ENCODE results near the gene UBE2R2.
"Not testable (repeated sequence)": the region's sequence is repeated elsewhere in the genome, so short reads cannot be mapped to it uniquely, and the experiment has no call there.

UBE2R2 gene

DNA sequence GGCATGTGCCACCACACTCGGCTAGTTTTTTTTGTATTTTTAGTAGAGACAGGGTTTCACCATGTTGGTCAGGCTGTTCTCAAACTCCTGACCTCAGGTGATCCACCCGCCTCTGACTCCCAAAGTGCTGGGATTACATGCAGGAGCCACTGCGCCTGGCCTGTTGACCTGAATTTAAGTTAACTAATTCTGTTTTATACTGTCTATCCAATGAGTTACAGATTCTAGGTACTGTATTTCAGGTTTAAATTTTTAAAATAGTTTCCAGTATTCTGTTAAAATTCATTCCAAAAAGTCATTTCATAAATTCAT is 30.9 kb downstream of the UBE2R2 start:
- H3K27me3 Mint-ChIP-seq; H3K27ac Mint-ChIP-seq; H3K36me3 Mint-ChIP-seq (ENCODE audit: low read depth); H3K4me3 Mint-ChIP-seq; H3K9me3 Mint-ChIP-seq: not testable (repeated sequence)
- H3K4me1 Mint-ChIP-seq (ENCODE audit: low read depth), result peaks cover 34% of the 10 kb centered on the region

GRCh38 chr9:33850267-33850629 is 33.3 kb downstream of the UBE2R2 start:
- no peak overlapping the region for H3K4me3 Mint-ChIP-seq
- peaks cover 14% of the 10 kb centered on the region for H3K36me3 Mint-ChIP-seq (ENCODE audit: low read depth)
- H3K27me3 Mint-ChIP-seq, result no peaks in the 10 kb centered on the region
- no peak overlapping the region for H3K27ac Mint-ChIP-seq
- no peaks in the 10 kb centered on the region for H3K9me3 Mint-ChIP-seq
- H3K4me1 Mint-ChIP-seq (ENCODE audit: low read depth), result peaks cover 43% of the 10 kb centered on the region

DNA sequence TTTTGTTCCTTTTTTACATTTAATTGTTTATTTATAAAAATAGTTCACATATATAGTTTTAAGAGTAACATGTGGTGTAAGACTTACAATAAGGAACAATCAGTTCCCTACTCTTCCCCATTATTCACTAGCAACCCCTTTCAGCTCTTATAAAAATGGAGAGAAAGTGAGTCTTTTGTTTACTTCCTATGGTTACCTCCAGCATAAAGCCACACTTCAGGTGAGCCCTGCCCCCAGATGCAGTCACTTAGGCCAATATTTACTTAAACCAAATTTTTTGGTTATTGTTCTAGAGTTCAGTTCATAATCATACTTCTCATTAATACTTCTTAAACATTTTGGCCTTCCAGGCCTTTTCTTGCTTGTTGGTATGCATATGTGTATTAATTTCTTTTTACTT is 33.7 kb downstream of the UBE2R2 start:
- no peak overlapping the region for H3K27ac Mint-ChIP-seq
- H3K9me3 Mint-ChIP-seq, result no peaks in the 10 kb centered on the region
- H3K27me3 Mint-ChIP-seq, result no peaks in the 10 kb centered on the region
- no peak overlapping the region for H3K4me3 Mint-ChIP-seq
- peaks cover 43% of the 10 kb centered on the region for H3K4me1 Mint-ChIP-seq (ENCODE audit: low read depth)
- H3K36me3 Mint-ChIP-seq (ENCODE audit: low read depth), result peaks cover 14% of the 10 kb centered on the region

- Mint-ChIP-seq H3K9me3 (no peaks in the 10 kb centered on the region), H3K27me3 (no peaks in the 10 kb centered on the region), H3K36me3 (ENCODE audit: low read depth) (peaks cover 12% of the 10 kb centered on the region), H3K4me3 (no peak overlapping the region), H3K27ac (no peak overlapping the region), H3K4me1 (ENCODE audit: low read depth) (peaks cover 46% of the 10 kb centered on the region)
Observed at GRCh38 chr9:33851301-33851700, 34.3 kb downstream of the UBE2R2 start.

DNA sequence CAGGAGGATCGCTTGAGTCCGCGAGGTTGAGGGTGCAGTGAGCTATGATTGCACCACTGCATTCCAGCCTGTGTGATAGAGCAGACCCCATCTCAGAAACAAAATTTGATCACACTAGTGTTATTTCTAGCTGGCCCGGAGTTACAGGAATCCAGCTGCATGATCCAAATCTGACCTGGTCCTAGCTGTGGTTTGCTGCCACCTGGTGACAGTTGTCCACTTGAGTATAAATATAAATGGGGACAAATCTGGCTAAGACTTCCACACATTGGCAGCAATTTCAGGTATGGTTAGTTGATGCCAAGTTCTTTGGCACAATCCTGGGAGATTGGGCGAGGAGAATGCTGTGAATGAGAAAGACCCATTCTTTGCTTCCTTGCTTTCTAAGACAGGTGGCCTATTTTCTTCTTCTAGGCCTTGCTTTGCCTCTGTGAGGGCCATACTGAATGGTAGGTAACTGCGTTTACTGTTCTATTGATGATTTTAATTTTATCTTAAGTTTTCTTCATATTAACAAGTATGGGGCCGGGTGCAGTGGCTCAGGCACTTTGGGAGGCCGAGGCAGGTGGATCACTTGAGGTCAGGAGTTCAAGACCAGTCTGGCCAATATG is 35.4 kb downstream of the UBE2R2 start:
- peaks cover 40% of the 10 kb centered on the region for H3K4me1 Mint-ChIP-seq (ENCODE audit: low read depth)
- peaks cover 9% of the 10 kb centered on the region for H3K36me3 Mint-ChIP-seq (ENCODE audit: low read depth)
- no peak overlapping the region for H3K4me3 Mint-ChIP-seq
- H3K27me3 Mint-ChIP-seq, result no peaks in the 10 kb centered on the region
- no peak overlapping the region for H3K27ac Mint-ChIP-seq
- H3K9me3 Mint-ChIP-seq, result no peaks in the 10 kb centered on the region

- Mint-ChIP-seq H3K36me3 (ENCODE audit: low read depth) (peaks cover 15% of the 10 kb centered on the region), H3K9me3 (no peaks in the 10 kb centered on the region), H3K27me3 (no peaks in the 10 kb centered on the region), H3K27ac (no peak overlapping the region), H3K4me3 (no peak overlapping the region), H3K4me1 (ENCODE audit: low read depth) (peaks cover 27% of the 10 kb centered on the region)
Observed at GRCh38 chr9:33856247-33856646, 39.3 kb downstream of the UBE2R2 start.

- Mint-ChIP-seq H3K9me3 (no peaks in the 10 kb centered on the region), H3K4me1 (ENCODE audit: low read depth) (peaks cover 33% of the 10 kb centered on the region), H3K27me3 (no peaks in the 10 kb centered on the region), H3K36me3 (ENCODE audit: low read depth) (peaks cover 20% of the 10 kb centered on the region), H3K27ac (no peak overlapping the region), H3K4me3 (no peak overlapping the region)
Observed at GRCh38 chr9:33858423-33858822, 41.5 kb downstream of the UBE2R2 start.

DNA sequence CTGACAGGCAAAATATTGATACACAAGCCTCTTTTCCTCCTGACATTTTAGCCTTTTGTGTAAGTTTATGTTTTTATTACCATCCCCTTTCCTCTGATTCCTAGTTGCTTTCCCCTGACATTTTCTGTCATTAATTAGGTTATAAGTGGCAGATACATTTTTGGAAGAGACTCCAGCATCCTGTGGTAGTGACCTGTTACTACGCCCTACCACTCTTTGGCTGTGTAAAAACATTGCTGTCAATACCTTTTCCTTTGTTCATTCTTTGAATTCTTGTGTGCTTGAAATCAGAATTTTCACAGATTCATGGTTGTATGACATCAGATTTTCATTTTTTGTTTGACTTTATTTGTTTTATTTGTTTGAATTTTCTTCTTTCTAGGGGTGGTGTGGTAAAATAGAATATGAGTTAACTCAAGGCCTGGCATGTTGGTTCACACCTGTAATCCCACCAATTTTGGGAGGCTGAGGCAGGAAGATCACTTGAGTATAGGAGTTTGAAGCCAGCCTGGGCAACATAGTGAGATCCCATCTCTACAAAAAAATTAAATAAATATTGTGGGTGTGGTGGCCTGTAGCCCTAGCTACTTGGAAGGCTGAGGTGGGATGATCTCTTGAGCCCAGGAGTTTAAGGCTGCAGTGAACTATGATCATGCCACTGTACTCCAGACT is 43.4 kb downstream of the UBE2R2 start:
- H3K4me3 Mint-ChIP-seq, result no peak overlapping the region
- peaks cover 17% of the 10 kb centered on the region for H3K4me1 Mint-ChIP-seq (ENCODE audit: low read depth)
- H3K9me3 Mint-ChIP-seq, result no peaks in the 10 kb centered on the region
- no peaks in the 10 kb centered on the region for H3K27me3 Mint-ChIP-seq
- H3K36me3 Mint-ChIP-seq (ENCODE audit: low read depth), result peaks cover 11% of the 10 kb centered on the region
- H3K27ac Mint-ChIP-seq, result peak overlapping the region; percentile 17

DNA sequence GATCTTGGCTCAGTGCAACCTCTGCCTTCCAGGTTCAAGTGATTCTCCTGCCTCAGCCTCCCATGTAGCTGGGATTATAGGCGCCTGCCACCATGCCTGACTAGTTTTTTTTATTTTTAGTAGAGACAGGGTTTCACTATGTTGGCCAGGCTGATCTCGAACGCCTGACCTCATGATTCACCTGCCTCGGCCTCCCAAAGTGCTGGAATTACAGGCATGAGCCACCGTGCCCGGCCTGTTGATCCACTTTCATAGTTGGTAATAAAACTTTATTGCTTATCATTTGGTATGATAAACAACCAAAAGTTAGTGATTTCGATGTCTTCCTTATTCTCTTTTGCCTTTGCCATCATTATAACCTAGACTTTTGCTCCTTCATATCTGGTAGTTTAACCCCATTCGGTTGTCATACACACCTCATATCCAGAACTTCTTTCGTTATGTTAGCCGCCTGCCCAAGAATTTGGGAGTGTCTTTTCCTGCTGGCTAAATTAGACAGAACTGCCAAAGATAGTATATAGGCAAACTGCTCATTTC is 45.0 kb downstream of the UBE2R2 start:
- H3K4me3 Mint-ChIP-seq, result no peak overlapping the region
- no peaks in the 10 kb centered on the region for H3K27me3 Mint-ChIP-seq
- H3K4me1 Mint-ChIP-seq (ENCODE audit: low read depth), result peaks cover 19% of the 10 kb centered on the region
- peaks cover 19% of the 10 kb centered on the region for H3K36me3 Mint-ChIP-seq (ENCODE audit: low read depth)
- no peaks in the 10 kb centered on the region for H3K9me3 Mint-ChIP-seq
- H3K27ac Mint-ChIP-seq, result no peak overlapping the region

DNA sequence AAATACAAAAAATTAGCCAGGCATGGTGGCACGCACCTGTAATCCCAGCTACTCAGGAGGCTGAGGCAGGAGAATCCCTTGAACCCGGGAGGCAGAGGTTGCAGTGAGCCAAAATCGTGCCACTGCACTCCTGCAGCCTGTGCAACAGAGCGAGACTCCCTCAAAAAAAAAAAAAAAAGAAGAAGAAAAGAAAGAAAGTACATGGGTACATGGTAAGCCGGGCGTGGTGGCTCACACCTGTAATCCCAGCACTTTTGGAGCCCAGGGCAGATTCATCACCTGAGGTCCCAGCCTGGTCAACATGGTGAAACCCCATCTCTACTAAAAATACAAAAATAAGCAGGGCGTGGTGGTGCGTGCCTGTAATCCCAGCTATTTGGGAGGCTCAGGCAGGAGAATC is 46.1 kb downstream of the UBE2R2 start:
- not testable (repeated sequence) for H3K9me3 Mint-ChIP-seq, H3K27ac Mint-ChIP-seq, H3K27me3 Mint-ChIP-seq, H3K4me3 Mint-ChIP-seq
- Mint-ChIP-seq H3K36me3 (ENCODE audit: low read depth) (peaks cover 23% of the 10 kb centered on the region), H3K4me1 (ENCODE audit: low read depth) (peaks cover 27% of the 10 kb centered on the region)

DNA sequence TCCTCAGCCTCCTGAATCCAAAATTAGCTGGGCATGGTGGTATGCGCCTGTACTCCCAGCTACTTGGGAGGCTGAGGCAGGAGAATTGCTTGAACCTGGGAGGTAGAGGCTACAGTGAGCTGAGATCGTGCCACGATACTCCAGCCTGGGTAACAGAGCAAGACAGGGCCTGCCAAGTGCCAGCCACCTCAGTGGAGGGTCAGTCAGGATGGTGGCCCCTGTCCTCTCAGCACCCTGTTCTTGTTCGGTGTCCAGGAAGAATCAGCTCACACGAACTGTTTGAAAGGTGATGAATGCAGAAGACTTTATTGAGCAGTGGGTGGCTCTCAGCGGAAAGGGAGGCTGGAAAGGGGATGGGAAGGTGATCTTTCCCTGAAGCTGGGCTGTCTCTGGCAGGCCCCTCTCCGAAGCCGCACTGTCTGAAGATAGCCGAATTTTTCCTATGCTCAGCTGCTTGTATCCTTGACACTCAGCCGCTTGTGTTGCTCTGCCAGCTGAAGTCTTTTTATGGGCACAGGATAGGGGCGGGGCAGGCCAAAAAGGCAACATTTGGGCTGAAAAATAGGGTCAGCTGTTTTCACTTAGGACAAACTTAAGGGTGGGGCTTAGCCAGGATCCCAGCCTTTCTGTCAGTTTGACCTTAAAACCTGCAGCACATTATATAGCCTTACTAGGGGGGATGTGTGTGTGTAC is 50.9 kb downstream of the UBE2R2 start:
- Mint-ChIP-seq H3K9me3 (no peaks in the 10 kb centered on the region), H3K27me3 (no peaks in the 10 kb centered on the region), H3K4me3 (no peak overlapping the region), H3K27ac (no peak overlapping the region), H3K4me1 (ENCODE audit: low read depth) (peaks cover 28% of the 10 kb centered on the region), H3K36me3 (ENCODE audit: low read depth) (peaks cover 20% of the 10 kb centered on the region)

GRCh38 chr9:33868440-33868973 is 51.5 kb downstream of the UBE2R2 start:
- H3K9me3 Mint-ChIP-seq, result no peaks in the 10 kb centered on the region
- no peak overlapping the region for H3K4me3 Mint-ChIP-seq
- H3K4me1 Mint-ChIP-seq (ENCODE audit: low read depth), result peaks cover 28% of the 10 kb centered on the region
- no peak overlapping the region for H3K27ac Mint-ChIP-seq
- H3K36me3 Mint-ChIP-seq (ENCODE audit: low read depth), result peaks cover 20% of the 10 kb centered on the region
- no peaks in the 10 kb centered on the region for H3K27me3 Mint-ChIP-seq

DNA sequence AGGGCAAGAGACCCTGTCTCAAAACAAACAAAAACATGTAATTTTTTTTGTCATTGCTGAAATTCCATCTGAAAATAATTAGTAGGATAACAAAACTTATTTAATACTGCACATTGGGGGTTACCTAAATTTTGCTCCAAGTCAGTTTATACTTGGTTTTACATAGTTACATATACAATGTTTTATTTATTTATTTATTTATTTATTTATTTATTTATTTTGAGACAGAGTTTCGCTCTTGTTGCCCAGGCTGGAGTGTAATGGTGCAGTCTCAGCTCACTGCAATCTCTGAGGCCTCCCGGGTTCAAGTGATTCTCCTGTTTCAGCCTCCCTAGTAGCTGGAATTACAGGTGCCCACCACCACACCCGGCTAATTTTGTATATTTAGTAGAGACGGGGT is 52.3 kb downstream of the UBE2R2 start:
- H3K4me3 Mint-ChIP-seq, H3K27me3 Mint-ChIP-seq, H3K9me3 Mint-ChIP-seq, H3K27ac Mint-ChIP-seq: not testable (repeated sequence)
- Mint-ChIP-seq H3K4me1 (ENCODE audit: low read depth) (peaks cover 28% of the 10 kb centered on the region), H3K36me3 (ENCODE audit: low read depth) (peaks cover 20% of the 10 kb centered on the region)

- H3K4me3 Mint-ChIP-seq, result no peak overlapping the region
- no peaks in the 10 kb centered on the region for H3K27me3 Mint-ChIP-seq
- H3K4me1 Mint-ChIP-seq (ENCODE audit: low read depth), result peaks cover 54% of the 10 kb centered on the region
- no peaks in the 10 kb centered on the region for H3K9me3 Mint-ChIP-seq
- H3K27ac Mint-ChIP-seq, result no peak overlapping the region
- peaks cover 8% of the 10 kb centered on the region for H3K36me3 Mint-ChIP-seq (ENCODE audit: low read depth)
Observed at GRCh38 chr9:33877727-33878489, 60.9 kb downstream of the UBE2R2 start.
